Small intestine (tissue), 7 donors: ENCODE data around the gene RASA3. TPM values are rescaled to one million over a fixed set of nuclear protein-coding genes. Genes with fewer than 3 reads are reported as not detected.
A peak's percentile ranks its signal among the peaks of the same experiment; 100 is the strongest.
"Not testable (repeated sequence)": the region's sequence is repeated elsewhere in the genome, so short reads cannot be mapped to it uniquely, and the experiment has no call there.

Source experiments
- DNase-seq, 2 donors: peaks; one replicate each; pipeline versions ENCODE4 v3.0.0 to v3.0.0-alpha.2; 2013
- FAIRE-seq: peaks from 2 replicates; lab custom pipeline; 2012; peaks lifted over from hg19 to GRCh38; lab: Jason Lieb, UNC
- H3K27ac ChIP-seq, 3 donors: one replicate each; pipeline ENCODE4 v1.5.1; 2013; ENCODE audit warnings: low read length in 2 of 3, mild to moderate bottlenecking in 2 of 3, control low read depth in 1 of 3, inconsistent platforms in 1 of 3, low read depth in 1 of 3, moderate library complexity in 1 of 3
- H3K27me3 ChIP-seq, 3 donors: one replicate each; pipeline ENCODE4 v1.6.1; 2013; ENCODE audit warnings: low read length in 3 of 3, inconsistent platforms in 1 of 3; ENCODE audit not compliant: control insufficient read depth in 3 of 3, insufficient read depth in 3 of 3
- H3K36me3 ChIP-seq, 3 donors: one replicate each; pipeline ENCODE4 v1.6.1; 2013; ENCODE audit warnings: low read length in 3 of 3, inconsistent platforms in 1 of 3, low read depth in 1 of 3, mild to moderate bottlenecking in 1 of 3, moderate library complexity in 1 of 3; ENCODE audit not compliant: control insufficient read depth in 3 of 3, insufficient read depth in 2 of 3
- H3K4me1 ChIP-seq, 3 donors: one replicate each; pipeline ENCODE4 v1.6.1; 2013; ENCODE audit warnings: low read length in 2 of 3, inconsistent platforms in 1 of 3, low read depth in 1 of 3, mild to moderate bottlenecking in 1 of 3, moderate library complexity in 1 of 3; ENCODE audit not compliant: control insufficient read depth in 3 of 3, insufficient read depth in 2 of 3
- H3K4me3 ChIP-seq, 3 donors: one replicate each; pipeline ENCODE4 v1.5.1; 2013; ENCODE audit warnings: low read length in 3 of 3, control low read depth in 1 of 3, inconsistent platforms in 1 of 3, low read depth in 1 of 3, mild to moderate bottlenecking in 1 of 3, moderate library complexity in 1 of 3
- H3K9me3 ChIP-seq, 2 donors: one replicate each; pipeline ENCODE4 v1.6.1; 2013; ENCODE audit warnings: low read depth in 1 of 2, low read length in 1 of 2; ENCODE audit not compliant: control insufficient read depth in 2 of 2, insufficient read depth in 1 of 2
- WGBS, 3 donors: extraction: QIAGEN DNeasy Blood & Tissue Kit; methylation state at CpG; one replicate each; pipeline ENCODE4 v1.1.7; 2013; 5-methylcytosine and 5-hydroxymethylcytosine counted together
- polyA plus RNA-seq, 4 donors: library from polyadenylated mRNA; stranded (reverse) in 3 of 4; unstranded in 1 of 4; fragments of 200-250 nt in 3 of 4; fragments of 120-200 nt in 1 of 4; gene quantifications; one replicate each; pipeline versions ENCODE4 v1.2.1 to v1.2.3, GENCODE V29; 2013
- donor health status: healthy with polysubstance abuse.
- donor health status: control.
- donor health status: control.
- donor health status: Bipolar disorder and iron deficiency.
- donor health status: healthy.

RASA3 gene
- polyA plus RNA-seq, 4 donors = 2.0 to 7.2 (median 6.5) TPM

DNA sequence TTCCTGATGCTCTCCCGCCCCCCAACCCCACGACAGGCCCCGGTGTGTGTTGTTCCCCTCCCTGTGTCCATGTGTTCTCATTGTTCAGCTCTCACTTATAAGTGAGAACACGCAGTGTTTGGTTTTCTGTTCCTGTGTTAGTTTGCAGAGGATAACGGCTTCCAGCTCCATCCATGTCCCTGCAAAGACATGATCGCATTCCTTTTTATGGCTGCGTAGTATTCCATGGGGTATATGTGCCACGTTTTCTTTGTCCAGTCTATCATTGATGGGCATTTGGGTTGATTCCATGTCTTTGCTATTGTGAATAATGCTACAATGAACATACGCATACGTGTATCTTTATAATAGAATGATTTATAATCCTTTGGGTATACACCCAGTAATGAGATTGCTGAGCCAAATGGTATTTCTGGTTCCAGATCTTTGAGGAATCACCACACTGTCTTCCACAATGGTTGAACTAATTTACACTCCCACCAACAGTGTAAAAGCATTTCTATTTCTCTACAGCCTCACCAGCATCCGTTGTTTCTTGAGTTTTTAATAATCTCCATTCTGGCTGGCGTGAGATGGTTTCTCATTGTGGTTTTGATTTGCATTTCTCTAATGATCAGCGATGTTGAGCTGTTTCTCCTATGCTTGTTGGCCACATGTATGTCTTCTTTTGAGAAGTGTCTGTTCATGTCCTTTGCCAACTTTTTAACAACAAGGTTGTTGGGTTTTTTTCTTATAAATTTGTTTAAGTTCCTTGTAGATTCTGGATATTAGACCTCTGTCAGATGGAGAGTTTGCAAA, 26.6 kb upstream of the RASA3 start:
- 81 to 87% (median 81%) methylated on average over 13 of the region's 13 CpGs for WGBS, 3 donors

DNA sequence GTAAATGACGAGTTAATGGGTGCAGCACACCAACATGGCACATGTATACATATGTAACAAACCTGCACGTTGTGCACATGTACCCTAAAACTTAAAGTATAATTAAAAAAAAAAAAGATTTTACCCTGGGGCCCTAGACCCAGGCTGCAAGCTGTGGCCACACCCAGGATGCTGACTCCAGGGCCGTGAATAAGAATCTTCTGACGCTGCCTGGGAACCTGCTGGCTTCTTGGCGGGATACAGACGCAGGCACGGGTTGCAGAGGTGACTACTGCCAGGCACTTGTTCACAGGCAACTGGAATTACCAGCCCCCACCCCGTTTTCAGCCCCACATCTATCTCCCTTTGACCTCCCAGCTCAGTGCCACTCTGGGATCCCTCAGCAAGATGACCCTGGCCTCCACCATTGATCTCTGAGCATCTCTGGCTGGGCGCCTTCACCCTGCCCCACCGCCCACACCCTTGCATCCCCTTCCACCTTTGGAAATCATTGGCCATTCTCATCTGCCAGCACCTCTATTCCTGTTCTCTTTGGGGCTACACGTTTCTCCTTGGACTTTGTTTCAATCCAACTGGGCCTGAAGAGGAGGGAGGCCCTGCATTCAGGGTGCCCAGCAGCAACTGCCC, 25.6 kb upstream of the RASA3 start:
- FAIRE-seq = no peak
- WGBS, 3 donors = 66 to 74% (median 68%) methylated on average over 10 to 11 of the region's 11 CpGs
- H3K4me3 ChIP-seq = no peak overlapping the region
- no peaks in the 10 kb centered on the region for H3K9me3 ChIP-seq
- H3K27me3 ChIP-seq = peaks cover 0 to 11% (median 0%) of the 10 kb centered on the region in 3 donors
- H3K36me3 ChIP-seq = no peaks in the 10 kb centered on the region
- H3K27ac ChIP-seq = no peak overlapping the region
- DNase-seq = no peak
- H3K4me1 ChIP-seq = no peaks in the 10 kb centered on the region

More for the DNA sequence above, 26.6 kb upstream of the RASA3 start:
- H3K4me1 ChIP-seq, DNase-seq, H3K9me3 ChIP-seq, H3K27ac ChIP-seq, H3K36me3 ChIP-seq, FAIRE-seq, H3K4me3 ChIP-seq: not testable (repeated sequence)
- peaks cover 0 to 16% (median 0%) of the 10 kb centered on the region in 3 donors for H3K27me3 ChIP-seq

DNA sequence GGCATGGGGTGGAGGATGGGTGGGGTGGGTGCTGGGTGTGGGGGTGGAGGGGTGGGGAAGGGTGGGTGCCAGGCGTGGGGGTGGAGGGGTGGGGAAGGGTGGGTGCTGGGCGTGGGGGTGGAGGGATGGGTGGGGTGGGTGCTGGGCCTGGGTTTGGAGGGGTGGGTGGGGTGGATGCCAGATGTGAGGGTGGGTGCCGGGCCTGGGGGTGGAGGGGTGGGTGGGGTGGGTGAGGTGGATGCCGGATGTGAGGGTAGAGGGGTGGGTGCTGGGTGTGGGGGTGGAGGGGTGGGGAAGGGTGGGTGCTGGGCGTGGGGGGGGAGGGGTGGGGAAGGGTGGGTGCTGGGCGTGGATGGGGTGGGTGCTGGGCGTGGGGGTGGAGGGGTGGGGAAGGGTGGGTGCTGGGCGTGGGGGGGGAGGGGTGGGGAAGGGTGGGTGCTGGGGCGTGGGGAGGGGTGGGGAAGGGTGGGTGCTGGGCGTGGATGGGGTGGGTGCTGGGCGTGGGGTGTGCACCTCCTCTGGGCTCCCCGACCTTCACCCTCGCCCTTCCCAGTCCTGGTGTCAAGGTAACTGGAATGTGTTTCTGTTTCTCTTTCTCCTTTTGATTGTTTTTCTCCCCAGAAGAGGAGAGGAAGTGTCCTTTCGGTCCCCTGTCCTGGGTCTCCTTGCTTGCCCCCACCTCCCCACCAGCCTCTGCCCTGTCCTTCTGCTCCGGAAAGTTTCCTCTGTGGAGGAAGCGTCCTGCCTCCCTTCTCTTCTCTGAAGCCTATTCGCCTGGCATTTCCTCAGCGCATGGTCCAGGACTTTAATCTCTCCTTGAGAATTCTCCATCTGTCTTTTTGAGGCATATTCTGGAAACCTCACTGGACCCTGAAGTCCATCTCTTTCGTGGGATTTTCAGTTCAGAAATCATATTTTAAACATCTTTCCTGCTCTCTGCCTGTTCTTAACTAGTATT, 23.8 kb upstream of the RASA3 start:
- peaks cover 0 to 11% (median 0%) of the 10 kb centered on the region in 3 donors for H3K27me3 ChIP-seq
- DNase-seq (no peak), FAIRE-seq (no peak)
- 23 to 37% (median 24%) methylated on average over 11 to 17 of the region's 19 CpGs for WGBS, 3 donors
- no peaks in the 10 kb centered on the region for H3K4me1 ChIP-seq
- H3K36me3 ChIP-seq = no peaks in the 10 kb centered on the region
- H3K9me3 ChIP-seq = no peaks in the 10 kb centered on the region
- H3K27ac ChIP-seq = peak overlapping the region in 1 of 3 donors; percentile 42
- peak overlapping the region in 1 of 3 donors; percentile 33 for H3K4me3 ChIP-seq

DNA sequence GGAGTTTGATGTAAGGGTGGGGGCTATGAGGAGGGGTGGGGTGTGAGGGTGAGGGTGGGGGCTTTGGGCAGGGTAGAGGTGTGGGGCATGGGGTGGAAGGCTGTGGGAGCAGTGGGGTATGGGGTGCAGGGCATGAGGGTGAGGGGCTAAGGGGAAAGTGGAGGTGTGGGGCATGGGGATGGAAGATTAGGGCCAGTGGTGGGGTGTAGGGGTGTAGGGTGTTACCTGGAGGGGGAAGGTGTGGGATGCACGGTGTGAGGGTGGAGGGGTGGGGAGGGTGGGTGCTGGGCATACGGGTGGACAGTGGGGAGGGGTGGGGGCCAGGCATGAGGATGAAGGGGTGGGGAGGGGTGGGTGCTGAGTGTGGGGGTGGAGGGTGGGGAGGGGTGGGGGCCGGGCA, 22.9 kb upstream of the RASA3 start:
- H3K36me3 ChIP-seq = no peaks in the 10 kb centered on the region
- H3K27ac ChIP-seq = no peak overlapping the region
- WGBS, 3 donors = 34 to 73% (median 41%) methylated on average over 2 to 3 of the region's 3 CpGs
- H3K4me3 ChIP-seq = no peak overlapping the region
- H3K4me1 ChIP-seq = no peaks in the 10 kb centered on the region
- DNase-seq (no peak), FAIRE-seq (no peak)
- no peaks in the 10 kb centered on the region for H3K9me3 ChIP-seq
- H3K27me3 ChIP-seq = peaks cover 0 to 6% (median 0%) of the 10 kb centered on the region in 3 donors

DNA sequence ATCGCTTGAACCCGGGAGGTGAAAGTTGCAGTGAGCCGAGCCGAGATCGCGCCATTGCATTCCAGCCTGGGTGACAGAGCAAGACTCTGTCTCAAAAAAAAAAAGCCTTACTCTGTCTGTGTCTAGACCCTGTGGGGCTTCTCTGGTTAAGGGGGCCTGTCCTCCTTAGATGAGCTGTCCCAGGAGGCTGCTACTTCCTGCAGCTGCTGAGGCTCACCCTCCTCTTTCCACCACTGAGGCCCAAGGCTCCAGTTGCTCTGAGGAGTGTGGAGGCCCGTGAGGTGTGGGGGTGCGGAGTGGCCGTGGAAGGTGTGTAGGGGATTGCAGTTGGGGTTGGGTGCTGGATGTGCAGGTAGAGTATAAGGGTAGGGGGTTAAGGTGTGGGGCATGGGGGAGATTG, 22.1 kb upstream of the RASA3 start:
- no peak for FAIRE-seq
- no peaks in the 10 kb centered on the region for H3K9me3 ChIP-seq

DNA sequence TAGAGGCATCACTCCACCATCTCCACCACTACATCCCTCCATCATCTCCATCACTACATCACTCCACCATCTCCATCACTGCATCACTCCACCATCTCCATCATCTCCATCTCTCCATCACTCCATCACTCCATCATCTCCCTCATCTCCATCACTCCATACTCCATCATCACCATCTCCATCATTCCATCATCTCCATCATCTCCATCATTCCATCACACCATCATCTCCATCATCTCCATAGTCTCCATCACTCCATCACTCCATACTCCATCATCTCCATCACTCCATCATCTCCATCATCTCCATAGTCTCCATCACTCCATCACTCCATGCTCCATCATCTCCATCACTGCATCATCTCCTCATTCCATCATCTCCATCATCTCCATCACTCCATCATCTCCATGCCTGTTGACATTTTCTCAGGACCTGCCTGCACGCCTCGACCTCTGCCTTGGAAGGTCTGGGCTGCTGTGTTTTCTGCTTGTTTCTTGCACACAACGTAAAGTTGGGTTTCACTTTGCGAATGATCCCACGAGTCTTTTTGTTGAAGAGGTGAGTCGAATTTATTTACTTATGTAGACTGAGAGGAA, 21.2 kb upstream of the RASA3 start:
- DNase-seq (no peak), FAIRE-seq (no peak)
- Histone ChIP-seq H3K9me3 (no peaks in the 10 kb centered on the region), H3K4me3 (no peak overlapping the region), H3K36me3 (no peaks in the 10 kb centered on the region), H3K4me1 (no peaks in the 10 kb centered on the region), H3K27me3 (peaks cover 0 to 9% (median 0%) of the 10 kb centered on the region in 3 donors), H3K27ac (no peak overlapping the region)
- WGBS, 3 donors = 89 to 92% (median 90%) methylated on average over 6 of the region's 6 CpGs

More for the DNA sequence above, 22.1 kb upstream of the RASA3 start:
- Histone ChIP-seq H3K36me3 (no peaks in the 10 kb centered on the region), H3K27ac (no peak overlapping the region), H3K4me1 (no peaks in the 10 kb centered on the region), H3K4me3 (no peak overlapping the region), H3K27me3 (peaks cover 0 to 9% (median 0%) of the 10 kb centered on the region in 3 donors)
- DNase-seq = no peak
- WGBS, 3 donors = 85 to 89% (median 87%) methylated on average over 9 of the region's 9 CpGs

DNA sequence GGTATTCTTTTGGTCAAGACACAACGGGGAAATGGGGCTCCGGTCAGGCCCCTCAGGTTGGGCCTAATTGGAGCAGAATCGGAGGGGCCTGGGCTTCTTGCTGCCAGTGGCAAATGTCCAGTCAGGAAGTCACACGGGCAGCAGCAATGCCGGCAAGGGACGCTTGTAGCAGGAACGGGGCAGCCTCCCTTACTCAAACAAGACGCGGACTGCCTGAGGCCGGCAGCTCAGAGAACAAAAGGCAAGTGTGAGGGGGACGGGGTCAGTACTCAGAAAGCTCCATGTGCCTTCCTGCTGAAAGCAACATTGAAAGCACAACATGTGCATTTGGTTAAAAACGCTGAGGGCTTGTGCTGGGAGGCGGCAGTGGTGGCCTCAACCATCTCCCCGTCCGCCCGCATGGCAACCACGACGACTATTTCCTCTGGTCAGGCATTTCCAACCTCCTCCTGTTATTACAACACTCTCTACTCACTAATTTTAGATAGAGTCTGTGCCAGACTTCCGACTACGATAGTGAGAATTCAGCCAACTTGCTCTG, 20.5 kb upstream of the RASA3 start:
- Histone ChIP-seq H3K4me1 (no peaks in the 10 kb centered on the region), H3K9me3 (no peaks in the 10 kb centered on the region), H3K27ac (no peak overlapping the region), H3K4me3 (no peak overlapping the region), H3K27me3 (peaks cover 0 to 9% (median 0%) of the 10 kb centered on the region in 3 donors), H3K36me3 (no peaks in the 10 kb centered on the region)
- FAIRE-seq = no peak
- no peak for DNase-seq
- WGBS, 3 donors = 76 to 92% (median 80%) methylated on average over 20 of the region's 20 CpGs
